HepG2 (cell line): ENCODE data around the gene RAB40C. TPM values are rescaled to one million over a fixed set of nuclear protein-coding genes. Genes with fewer than 3 reads are reported as not detected.
A peak's percentile ranks its signal among the peaks of the same experiment; 100 is the strongest.

Source experiments
- ARNT2 ChIP-seq: sonication (generic); formaldehyde crosslinking; IDR thresholded peaks from 2 replicates; pipeline ENCODE4 v1.8.0; 2022; ENCODE audit warnings: mild to moderate bottlenecking, low read depth, missing genetic modification reagents, moderate library complexity
- ATF3 ChIP-seq: sonication (generic); formaldehyde crosslinking; IDR thresholded peaks from 2 replicates; pipeline ENCODE4 v1.4.0; 2020; ENCODE audit warnings: missing genetic modification reagents
- DBP ChIP-seq: sonication (generic); formaldehyde crosslinking; IDR thresholded peaks from 2 replicates; pipeline ENCODE4 v1.4.0; 2020; ENCODE audit warnings: missing genetic modification reagents; ENCODE audit errors: not compliant biosample characterization
- DR1 ChIP-seq: sonication (generic); formaldehyde crosslinking; IDR thresholded peaks from 2 replicates; pipeline ENCODE4 v1.8.0; 2021; ENCODE audit warnings: mild to moderate bottlenecking, missing genetic modification reagents, inconsistent platforms
- EED ChIP-seq: sonication (generic); formaldehyde crosslinking; IDR thresholded peaks from 2 replicates; pipeline ENCODE4 v1.5.0; 2020; ENCODE audit warnings: mild to moderate bottlenecking, missing genetic modification reagents
- FOSL1 ChIP-seq: sonication (generic); formaldehyde crosslinking; IDR thresholded peaks from 2 replicates; pipeline ENCODE4 v1.9.0; 2021; ENCODE audit warnings: missing genetic modification reagents, borderline replicate concordance
- HDAC2 ChIP-seq: sonication (generic); formaldehyde crosslinking; IDR thresholded peaks from 2 replicates; pipeline ENCODE4 v1.4.0; 2020; ENCODE audit warnings: missing genetic modification reagents
- HHEX ChIP-seq: IDR thresholded peaks from 2 replicates; pipeline ENCODE4 v1.6.1; 2016; ENCODE audit warnings: control low read depth
- IKZF1 ChIP-seq: fragments of 450-650 bp; IDR thresholded peaks from 2 replicates; pipeline ENCODE4 v1.7.1; 2016
- ISX ChIP-seq: sonication (generic); formaldehyde crosslinking; conservative IDR thresholded peaks from 2 replicates; pipeline ENCODE4 v1.5.0; 2020; ENCODE audit warnings: missing genetic modification reagents
- JDP2 ChIP-seq: sonication (generic); formaldehyde crosslinking; IDR thresholded peaks from 2 replicates; pipeline ENCODE4 v1.8.1; 2022; ENCODE audit warnings: missing genetic modification reagents, borderline replicate concordance
- KLF12 ChIP-seq: sonication (generic); formaldehyde crosslinking; IDR thresholded peaks from 2 replicates; pipeline ENCODE4 v1.4.0; 2020; ENCODE audit warnings: missing genetic modification reagents, borderline replicate concordance
- MEIS1 ChIP-seq: sonication (generic); formaldehyde crosslinking; IDR thresholded peaks from 2 replicates; pipeline ENCODE4 v1.9.0; 2021; ENCODE audit warnings: mild to moderate bottlenecking, missing genetic modification reagents, moderate library complexity, borderline replicate concordance
- PRDM4 ChIP-seq: sonication (generic); formaldehyde crosslinking; IDR thresholded peaks from 2 replicates; pipeline ENCODE4 v1.9.0; 2021; ENCODE audit warnings: missing genetic modification reagents, borderline replicate concordance
- RBM22 ChIP-seq: fragments of 200-400 bp; formaldehyde crosslinking; optimal IDR thresholded peaks from 2 replicates; pipeline ENCODE3; 2017; ENCODE audit warnings: mild to moderate bottlenecking, low read length, moderate library complexity
- SRSF9 ChIP-seq: fragments of 200-400 bp; formaldehyde crosslinking; IDR thresholded peaks from 2 replicates; pipeline ENCODE4 v1.6.1; 2018; ENCODE audit warnings: borderline replicate concordance, mild to moderate bottlenecking, low read depth, low read length; ENCODE audit not compliant: insufficient read depth, poor library complexity, severe bottlenecking
- THAP11 ChIP-seq: IDR thresholded peaks from 2 replicates; pipeline ENCODE4 v1.6.1; 2016; ENCODE audit warnings: missing biosample characterization, missing genetic modification reagents
- ZNF10 ChIP-seq: sonication (generic); formaldehyde crosslinking; IDR thresholded peaks from 2 replicates; pipeline ENCODE4 v1.4.0; 2020; ENCODE audit warnings: mild to moderate bottlenecking, low read depth, missing genetic modification reagents, borderline replicate concordance
- ZNF143 ChIP-seq: sonication (generic); formaldehyde crosslinking; IDR thresholded peaks from 2 replicates; pipeline ENCODE4 v1.4.0; 2020; ENCODE audit warnings: missing genetic modification reagents
- ZNF20 ChIP-seq: sonication (generic); formaldehyde crosslinking; IDR thresholded peaks from 2 replicates; pipeline ENCODE4 v1.4.0; 2020; ENCODE audit warnings: mild to moderate bottlenecking, moderate library complexity, missing genetic modification reagents
- ZNF512 ChIP-seq: sonication (generic); formaldehyde crosslinking; IDR thresholded peaks from 2 replicates; pipeline ENCODE4 v1.4.0; 2020; ENCODE audit warnings: mild to moderate bottlenecking, missing genetic modification reagents
- ZNF737 ChIP-seq: sonication (generic); formaldehyde crosslinking; IDR thresholded peaks from 2 replicates; pipeline ENCODE4 v1.5.0; 2020; ENCODE audit warnings: missing genetic modification reagents, mild to moderate bottlenecking, borderline replicate concordance
- ZSCAN21 ChIP-seq: sonication (generic); formaldehyde crosslinking; IDR thresholded peaks from 2 replicates; pipeline ENCODE4 v1.8.0; 2022; ENCODE audit warnings: mild to moderate bottlenecking, missing genetic modification reagents, moderate library complexity, borderline replicate concordance
- polyA plus RNA-seq, 8 experiments: library from polyadenylated mRNA; depleted of rRNA in 3 of 8; stranded (reverse) in 7 of 8; unstranded in 1 of 8; fragments of >200 nt; fragmentation: Illumina TruSeq in 4 of 8; extraction: Trizol in 4 of 8; gene quantifications; 2 replicates each; pipeline versions ENCODE4 v1.2.1 to v1.2.3, GENCODE V29; 2011 to 2016; ENCODE audit warnings: low read depth in 4 of 8, missing spikeins in 1 of 8, mixed read lengths in 1 of 8; ENCODE audit not compliant: insufficient read depth in 1 of 8
- total RNA-seq, 5 experiments: library from RNA; depleted of rRNA; stranded (reverse); fragments of >200 nt; fragmentation: Illumina TruSeq; extraction: Trizol; gene quantifications; 2 replicates each; pipeline ENCODE4 v1.2.3, GENCODE V29; 2016; ENCODE audit warnings: low read depth in 1 of 5
- TF ChIP-seq, protein P1 (sequence below): sonication (generic); formaldehyde crosslinking; IDR thresholded peaks from 2 replicates; pipeline ENCODE4 v1.4.0; 2020; ENCODE audit warnings: mild to moderate bottlenecking, missing genetic modification reagents

Gene RAB40C
- total and polyA plus RNA-seq, 2 of the 13 experiments (the other 11 are each of a cell fraction or from before 2014, with no cell fraction given) = 7.7 to 11.5 TPM

- TF ChIP-seq PRDM4 (CRISPR knock-in tag) (no peak), HHEX (CRISPR knock-in tag) (no peak), RBM22 (no peak), EED (CRISPR knock-in tag) (no peak), ISX (CRISPR knock-in tag) (no peak), ZNF143 (peak; percentile 52), ATF3 (CRISPR knock-in tag) (peak; percentile 41; the same call in 1 of the 2 replicates), MEIS1 (CRISPR knock-in tag) (no peak; the same call in 1 of the 2 replicates), FOSL1 (CRISPR knock-in tag) (no peak), KLF12 (CRISPR knock-in tag) (no peak), JDP2 (CRISPR knock-in tag) (no peak), ZNF20 (CRISPR knock-in tag) (no peak), ZNF10 (CRISPR knock-in tag) (no peak), ZSCAN21 (CRISPR knock-in tag) (peak; percentile 19; the same call in 1 of the 2 replicates), ZNF512 (CRISPR knock-in tag) (no peak), ARNT2 (CRISPR knock-in tag) (no peak), DBP (no peak), IKZF1 (no peak), DR1 (peak; percentile 64; the same call in 1 of the 2 replicates), SRSF9 (no peak), THAP11 (CRISPR knock-in tag) (0 out of 2 replicates have a peak, but pooled peaks have one; percentile 41), ZNF737 (CRISPR knock-in tag) (no peak), HDAC2 (CRISPR knock-in tag) (no peak; the same call in 1 of the 2 replicates)
- TF ChIP-seq, protein P1, sequence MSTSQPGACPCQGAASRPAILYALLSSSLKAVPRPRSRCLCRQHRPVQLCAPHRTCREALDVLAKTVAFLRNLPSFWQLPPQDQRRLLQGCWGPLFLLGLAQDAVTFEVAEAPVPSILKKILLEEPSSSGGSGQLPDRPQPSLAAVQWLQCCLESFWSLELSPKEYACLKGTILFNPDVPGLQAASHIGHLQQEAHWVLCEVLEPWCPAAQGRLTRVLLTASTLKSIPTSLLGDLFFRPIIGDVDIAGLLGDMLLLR = peak; percentile 90
These were observed 51.7 kb downstream of the RAB40C start, which contains the start of gene MCRIP2 (continued) for GRCh38 chr16:641326-642188.
